Uterus (tissue), 2 donors: Measurements from ENCODE around the gene ALOX5AP.

ENCODE experiments used
- POLR2A ChIP-seq, 2 donors: fragments of 450-650 bp; IDR thresholded peaks; one replicate each; pipeline ENCODE4 v1.6.1; 2016; ENCODE audit warnings: antibody characterized with exemption in 2 of 2, mild to moderate bottlenecking in 1 of 2, moderate library complexity in 1 of 2
- TF ChIP-seq, protein P1 (sequence below), 4 experiments: fragments of 200-600 bp in 2 of 4; fragments of 450-650 bp in 2 of 4; sonication (generic) in 2 of 4; IDR thresholded peaks; one replicate each; pipeline ENCODE4 v1.5.1; 2016 to 2019; ENCODE audit warnings: antibody characterized with exemption in 4 of 4, mild to moderate bottlenecking in 2 of 4, moderate library complexity in 1 of 4

DNA sequence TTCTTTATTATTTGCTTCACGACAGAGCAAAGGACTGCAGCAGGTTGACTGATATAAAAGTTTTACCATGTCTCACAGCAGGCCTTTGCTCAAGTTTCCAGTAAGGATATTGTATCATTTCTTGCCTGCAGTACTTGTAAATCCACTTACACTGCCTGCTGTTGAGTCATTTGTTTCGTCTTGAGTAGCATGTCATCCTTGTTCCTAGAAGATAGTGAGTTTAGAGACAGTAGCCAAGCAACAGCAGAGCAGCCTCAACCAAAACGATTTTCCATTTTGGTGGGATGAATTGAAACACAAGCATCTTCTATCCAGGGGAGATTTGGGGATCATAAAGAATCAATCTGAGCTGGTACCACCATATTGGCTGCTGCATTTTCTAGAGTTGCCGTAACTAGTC lies 24.0 kb upstream of the ALOX5AP start:
- TF ChIP-seq, protein P1, sequence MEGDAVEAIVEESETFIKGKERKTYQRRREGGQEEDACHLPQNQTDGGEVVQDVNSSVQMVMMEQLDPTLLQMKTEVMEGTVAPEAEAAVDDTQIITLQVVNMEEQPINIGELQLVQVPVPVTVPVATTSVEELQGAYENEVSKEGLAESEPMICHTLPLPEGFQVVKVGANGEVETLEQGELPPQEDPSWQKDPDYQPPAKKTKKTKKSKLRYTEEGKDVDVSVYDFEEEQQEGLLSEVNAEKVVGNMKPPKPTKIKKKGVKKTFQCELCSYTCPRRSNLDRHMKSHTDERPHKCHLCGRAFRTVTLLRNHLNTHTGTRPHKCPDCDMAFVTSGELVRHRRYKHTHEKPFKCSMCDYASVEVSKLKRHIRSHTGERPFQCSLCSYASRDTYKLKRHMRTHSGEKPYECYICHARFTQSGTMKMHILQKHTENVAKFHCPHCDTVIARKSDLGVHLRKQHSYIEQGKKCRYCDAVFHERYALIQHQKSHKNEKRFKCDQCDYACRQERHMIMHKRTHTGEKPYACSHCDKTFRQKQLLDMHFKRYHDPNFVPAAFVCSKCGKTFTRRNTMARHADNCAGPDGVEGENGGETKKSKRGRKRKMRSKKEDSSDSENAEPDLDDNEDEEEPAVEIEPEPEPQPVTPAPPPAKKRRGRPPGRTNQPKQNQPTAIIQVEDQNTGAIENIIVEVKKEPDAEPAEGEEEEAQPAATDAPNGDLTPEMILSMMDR (IDR thresholded peaks at IDR 0.05) = no peak
- TF ChIP-seq POLR2A (IDR thresholded peaks at IDR 0.05) = no peak
